ENCODE results near the gene IGSF9.

IGSF9 gene

DNA sequence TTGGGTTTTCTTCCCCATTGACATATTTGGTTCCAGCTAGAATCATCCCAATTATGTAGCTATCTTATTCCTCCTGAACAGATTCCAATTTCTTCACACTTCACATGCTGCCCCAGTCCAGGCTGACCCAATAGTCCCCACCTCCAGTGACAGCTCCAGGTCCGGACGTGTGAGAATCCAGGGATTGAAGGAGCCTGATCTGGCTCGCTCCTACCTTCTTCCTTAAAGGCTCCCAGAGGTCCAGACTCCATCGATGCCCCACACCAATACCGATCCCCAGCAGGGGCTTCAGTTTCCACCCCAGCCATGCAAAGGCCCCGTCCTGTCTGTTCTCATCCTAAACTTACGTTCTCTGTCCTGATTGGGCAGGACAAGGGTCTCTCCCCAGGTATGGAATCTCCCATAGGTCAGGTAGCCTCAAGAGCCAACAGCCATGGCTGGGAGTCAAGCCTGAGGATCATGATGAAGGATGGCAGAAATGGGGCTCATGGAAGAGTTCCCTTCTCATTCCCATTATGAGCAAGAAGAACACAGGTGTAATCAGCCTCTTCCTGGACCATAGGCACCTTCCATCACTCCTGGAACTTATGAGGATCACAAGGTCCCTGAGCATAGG, 29.0 kb upstream of the IGSF9 start:
- DNase-seq (ENCODE audit: low read depth), result no peak

DNA sequence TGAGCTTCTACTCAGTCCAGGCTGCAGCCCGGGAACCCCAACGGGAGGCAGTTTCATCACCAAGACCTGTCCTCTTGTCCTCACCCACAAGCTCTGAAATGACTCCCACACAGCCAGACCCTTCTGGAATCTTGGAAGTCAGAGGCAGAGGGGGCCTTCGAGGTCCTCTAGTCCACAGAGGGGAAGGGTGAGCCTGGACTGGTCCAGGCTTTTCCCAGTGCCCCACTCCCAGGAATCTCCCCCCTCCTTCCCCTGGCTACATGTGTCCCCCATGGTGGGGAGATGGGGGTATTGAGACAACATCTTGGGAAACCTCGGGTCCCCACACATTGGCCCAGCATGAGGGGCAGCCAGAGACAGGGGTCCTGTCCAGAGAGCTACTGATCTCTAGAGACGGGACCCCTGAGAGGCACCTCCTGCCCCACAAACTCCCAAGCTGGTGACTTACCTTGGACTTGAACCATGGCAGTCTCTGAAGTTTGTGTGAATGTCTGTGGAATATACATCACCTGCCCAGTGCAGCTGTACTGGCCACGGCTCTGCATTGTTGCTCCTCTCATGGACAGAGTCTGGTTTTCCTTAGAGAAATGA, 28.0 kb upstream of the IGSF9 start:
- no peak for DNase-seq (ENCODE audit: low read depth)

DNA sequence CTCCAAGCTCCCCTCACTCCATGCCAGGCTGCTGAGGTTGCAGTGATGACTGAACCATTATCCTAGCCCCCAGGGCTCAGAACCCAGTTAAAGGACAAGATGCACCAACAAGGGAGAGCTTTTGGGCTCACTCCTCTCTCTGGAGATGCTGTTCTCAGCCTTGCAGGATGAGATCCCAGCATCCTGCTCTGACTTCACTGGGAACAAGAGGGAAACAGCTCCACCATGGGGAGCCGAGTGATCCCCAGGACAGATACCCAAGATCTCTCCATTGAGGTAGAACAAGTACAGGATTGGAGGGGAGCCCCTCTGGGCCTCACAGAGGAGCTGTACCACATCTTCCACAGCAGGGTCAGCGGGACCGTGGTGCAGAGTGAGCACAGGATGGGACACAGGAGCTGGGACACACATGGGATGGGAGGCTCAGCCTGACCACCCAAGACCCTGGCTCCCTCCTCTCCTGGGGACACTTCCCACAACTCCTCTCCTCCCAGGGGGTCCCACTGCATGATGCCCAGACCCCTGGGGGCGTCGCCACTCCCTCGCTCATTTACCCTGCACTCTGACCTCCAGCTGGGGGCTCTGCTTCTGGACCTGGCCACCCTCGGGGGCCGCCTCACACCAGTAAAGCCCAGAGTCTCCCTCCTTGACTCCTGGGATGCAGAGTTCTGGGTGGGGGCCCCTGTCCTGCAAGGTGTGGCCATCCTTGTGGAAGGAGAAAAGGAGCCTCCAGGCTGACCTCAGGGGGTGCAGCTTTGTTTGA, 27.2 kb upstream of the IGSF9 start:
- DNase-seq (ENCODE audit: low read depth), result no peak

DNA sequence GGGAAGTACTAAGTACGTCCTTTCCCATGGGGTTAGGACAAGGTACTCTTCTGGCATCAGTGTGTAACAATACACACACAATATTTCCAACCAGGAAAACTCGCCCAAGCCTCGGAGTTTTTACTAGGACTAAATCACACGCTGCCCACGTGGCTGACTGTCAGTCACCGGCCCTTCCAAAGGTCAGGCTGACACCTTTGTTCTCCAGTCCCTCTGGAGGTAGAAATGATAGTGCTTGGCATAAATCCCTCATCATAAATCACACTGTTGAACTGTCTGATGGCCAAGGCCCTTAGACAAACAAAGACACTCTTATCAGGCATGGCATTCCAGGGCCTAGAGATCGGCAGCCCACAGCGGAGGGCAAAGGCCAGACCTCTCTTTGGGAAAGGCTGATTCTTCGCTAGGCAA, 25.5 kb upstream of the IGSF9 start:
- DNase-seq (ENCODE audit: low read depth), result no peak

DNA sequence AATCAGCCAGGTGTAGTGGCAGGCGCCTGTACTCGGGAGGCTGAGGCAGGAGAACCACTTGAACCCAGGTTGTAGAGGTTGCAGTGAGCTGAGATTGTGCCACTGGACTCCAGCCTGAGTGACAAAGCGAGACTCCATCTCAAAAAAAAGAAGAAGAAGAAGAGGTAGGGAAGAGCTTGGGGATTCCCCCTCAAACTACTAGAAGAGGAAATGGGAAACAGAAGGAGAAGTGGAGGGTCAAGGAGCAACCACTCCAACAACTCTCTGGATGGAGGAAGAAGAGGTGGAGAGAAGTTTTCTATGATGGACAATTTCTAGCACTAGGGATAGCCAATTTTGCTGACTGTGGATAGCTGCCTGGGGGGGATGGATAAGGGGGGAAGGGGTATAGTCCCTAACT, 23.5 kb upstream of the IGSF9 start:
- no peak for DNase-seq (ENCODE audit: low read depth)

DNA sequence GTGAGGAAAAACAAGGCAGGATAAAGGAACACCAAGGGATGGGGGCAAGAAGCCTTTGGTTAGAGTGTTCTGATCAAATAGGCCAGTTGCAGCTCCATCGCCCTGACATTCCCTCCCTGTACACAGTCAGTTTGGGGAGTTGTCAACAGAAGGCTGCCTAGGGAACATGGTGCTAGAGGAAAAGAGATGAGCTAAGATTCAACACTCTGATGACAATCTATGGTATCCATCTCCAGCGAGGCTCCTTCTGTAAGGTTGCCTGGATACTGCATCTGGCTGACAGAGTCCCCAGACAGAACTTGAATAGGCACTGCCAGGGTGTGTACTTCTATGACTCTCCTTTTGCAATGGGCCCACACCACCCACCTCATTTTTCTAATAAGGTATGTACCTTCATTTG, 19.9 kb upstream of the IGSF9 start:
- no peak for DNase-seq (ENCODE audit: low read depth)

DNA sequence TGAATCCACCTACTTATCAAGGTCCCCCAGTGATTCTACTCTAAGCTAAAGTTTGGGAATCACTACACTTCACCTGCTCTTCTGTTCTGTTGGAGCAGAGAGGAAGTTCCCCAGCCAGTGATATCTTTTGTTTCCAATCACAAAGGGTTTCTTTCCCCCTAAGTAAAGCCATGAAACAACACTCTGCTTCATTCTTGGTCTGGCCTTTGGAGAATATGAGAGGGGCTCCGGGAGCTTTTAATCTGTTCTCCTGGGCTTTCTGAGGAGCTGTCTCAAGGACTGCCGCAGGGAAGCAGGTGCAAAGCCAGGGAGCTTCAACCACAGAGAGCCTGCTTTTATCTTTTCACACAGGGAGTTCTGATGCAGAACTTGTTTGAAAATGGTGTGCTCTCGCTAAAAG, 18.7 kb upstream of the IGSF9 start:
- DNase-seq (ENCODE audit: low read depth), result no peak

DNA sequence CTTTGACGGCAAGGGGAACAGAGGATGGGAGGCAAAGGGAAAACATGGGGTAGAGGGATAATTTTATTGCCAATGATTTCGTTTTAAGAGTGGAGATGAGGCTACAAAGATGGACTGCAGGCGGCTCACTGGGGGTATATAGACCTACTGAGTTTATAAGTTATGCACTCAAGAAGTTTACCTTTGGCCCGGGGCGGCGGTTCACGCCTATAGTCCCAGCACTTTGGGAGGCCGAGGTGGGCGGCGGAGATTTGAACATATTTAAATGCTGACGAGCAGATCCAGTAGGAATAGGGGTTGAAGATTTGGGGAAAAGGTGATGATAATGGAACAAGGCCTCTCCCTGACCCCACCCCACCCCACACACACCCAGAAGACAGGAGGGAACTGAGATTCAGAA, 16.8 kb upstream of the IGSF9 start:
- DNase-seq (ENCODE audit: low read depth), result no peak

DNA sequence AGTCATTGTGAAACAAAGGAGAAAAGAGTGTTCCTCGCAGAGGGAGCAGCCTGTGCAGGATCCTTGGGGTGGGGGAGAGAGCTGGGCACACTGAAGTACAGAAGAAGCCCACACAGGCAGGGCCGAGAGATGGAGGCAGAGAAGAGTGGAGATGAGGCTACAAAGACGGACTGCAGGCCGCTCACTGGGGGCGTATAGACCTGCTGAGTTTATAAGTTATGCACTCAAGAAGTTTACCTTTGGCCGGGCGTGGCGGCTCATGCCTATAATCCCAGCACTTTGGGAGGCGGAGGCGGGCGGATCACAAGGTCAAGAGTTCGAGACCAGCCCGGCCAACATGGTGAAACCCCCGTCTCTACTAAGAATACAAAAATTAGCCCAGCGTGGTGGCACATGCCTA, 16.2 kb upstream of the IGSF9 start:
- no peak for DNase-seq (ENCODE audit: low read depth)

DNA sequence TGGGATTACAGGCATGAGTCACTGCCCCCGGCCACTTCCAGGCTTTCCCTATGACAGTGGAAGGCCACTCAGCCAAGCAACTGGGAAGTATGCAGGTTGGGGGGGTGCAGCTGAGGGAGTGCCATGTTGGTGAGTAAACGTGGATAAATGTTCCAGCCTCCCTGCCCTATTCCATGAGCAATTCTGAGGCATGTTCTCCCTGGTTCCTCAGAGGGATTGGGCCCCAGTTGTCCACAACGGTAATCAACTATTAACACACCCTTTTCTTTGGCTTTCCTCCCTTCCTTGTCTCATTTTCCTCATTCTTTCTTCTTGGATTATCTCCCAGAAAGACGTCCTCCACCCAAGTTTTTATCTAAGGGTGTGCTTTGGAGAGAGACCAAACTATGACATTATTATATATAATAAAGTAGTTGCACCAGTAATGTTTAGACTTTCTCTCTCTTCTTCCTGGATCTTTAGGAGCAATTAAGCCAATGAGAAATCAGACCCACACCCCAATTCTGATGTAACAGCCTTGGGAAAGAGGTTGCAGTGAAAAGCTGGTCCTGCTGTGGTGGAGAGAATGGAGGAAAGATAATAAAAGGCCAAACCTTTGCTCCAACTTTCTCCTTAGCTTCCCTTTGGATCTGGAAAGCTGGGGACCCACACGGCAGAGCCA, 15.4 kb upstream of the IGSF9 start:
- DNase-seq (ENCODE audit: low read depth), result no peak

DNA sequence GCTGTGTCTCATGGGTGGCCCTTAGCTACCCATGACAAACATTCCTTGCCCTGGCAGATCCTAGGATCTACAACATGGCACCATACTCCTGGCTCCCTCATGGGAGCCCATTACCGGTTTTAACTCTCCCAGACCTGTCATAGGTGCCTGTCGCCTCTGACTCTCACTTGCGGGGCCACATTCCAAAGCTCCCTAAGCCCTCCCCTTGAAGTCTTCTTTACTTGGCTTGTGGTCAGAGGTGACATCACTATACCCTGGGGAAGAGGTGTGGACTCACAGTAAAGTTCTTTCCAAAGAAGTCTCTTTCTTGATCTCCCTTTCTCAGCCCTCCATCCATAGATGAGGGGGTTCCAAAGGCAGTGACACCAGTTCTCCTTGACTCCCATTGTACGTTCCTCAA, 14.0 kb upstream of the IGSF9 start:
- DNase-seq (ENCODE audit: low read depth), result no peak

DNA sequence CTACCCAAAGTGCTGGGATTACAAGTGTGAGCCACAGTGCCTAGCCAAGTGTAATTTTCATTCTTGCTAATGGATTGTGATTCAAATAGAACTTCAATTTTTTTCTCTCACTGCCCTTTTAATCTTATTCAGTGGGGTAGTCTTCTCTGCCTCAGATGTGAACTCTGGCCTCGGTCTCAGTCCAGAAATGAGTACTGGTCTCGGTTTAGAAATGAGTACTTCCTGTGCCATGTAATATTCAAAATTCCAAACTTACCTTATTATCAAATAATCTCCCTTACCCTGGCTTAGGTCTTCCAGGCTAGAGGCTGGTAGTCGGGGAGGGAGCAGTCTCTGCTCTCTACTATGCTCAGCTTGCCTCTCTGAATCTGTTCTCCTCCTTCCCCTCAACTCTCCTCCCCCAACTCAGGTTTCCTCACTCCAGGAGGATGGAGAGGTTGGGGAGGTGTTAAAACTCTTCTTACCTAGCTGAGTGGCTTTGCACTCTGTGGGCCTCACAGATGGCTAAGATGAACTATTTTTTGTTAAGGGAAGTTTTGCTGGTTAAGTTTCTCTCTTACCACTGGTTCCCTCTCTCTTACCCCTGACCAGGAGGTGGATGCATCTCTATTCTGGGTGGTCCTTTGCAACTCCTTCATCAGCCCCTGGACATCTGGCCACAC, 13.4 kb upstream of the IGSF9 start:
- no peak for DNase-seq (ENCODE audit: low read depth)

DNA sequence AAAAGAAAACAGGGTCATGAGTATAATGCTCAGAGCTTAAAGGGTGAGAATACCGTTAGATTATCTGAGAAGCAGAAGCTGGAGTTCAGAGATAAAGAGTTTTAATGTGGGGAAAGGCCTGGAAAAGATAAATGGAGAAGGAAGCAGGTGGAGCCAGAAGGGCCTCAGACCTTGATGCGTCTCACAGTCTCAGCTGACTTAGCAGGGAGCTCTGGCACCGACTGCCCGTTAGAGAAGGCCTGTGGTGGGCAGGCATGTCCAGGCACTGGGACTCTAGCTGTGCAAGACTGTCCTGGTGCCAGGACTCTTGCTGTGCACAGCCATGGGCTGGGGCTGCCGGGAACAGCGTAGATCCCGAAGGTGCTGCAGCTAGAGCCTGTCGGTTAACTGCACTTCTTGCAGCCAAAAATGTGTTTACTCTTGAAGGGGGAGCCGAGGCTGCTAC, 12.4 kb upstream of the IGSF9 start:
- DNase-seq (ENCODE audit: low read depth), result no peak

DNA sequence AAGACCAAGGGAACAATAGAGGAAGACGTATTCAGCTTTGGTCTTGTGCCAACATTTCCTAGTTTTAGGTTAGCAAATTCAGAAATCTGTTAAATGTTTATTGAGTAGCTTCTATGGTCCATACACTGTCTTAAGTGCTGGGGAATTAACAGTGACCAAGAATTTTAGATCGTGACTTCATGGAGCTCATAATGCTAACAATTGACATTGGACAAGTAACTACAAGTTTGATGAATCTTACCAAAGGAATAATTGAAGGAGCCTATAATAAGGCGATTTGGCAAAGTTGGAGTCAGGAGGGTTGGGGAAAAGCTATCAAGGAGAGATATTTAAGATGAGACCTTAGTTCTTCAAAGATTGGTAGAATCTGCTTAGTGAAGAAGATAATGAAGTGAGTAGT, 10.0 kb upstream of the IGSF9 start:
- no peak for DNase-seq (ENCODE audit: low read depth)

DNA sequence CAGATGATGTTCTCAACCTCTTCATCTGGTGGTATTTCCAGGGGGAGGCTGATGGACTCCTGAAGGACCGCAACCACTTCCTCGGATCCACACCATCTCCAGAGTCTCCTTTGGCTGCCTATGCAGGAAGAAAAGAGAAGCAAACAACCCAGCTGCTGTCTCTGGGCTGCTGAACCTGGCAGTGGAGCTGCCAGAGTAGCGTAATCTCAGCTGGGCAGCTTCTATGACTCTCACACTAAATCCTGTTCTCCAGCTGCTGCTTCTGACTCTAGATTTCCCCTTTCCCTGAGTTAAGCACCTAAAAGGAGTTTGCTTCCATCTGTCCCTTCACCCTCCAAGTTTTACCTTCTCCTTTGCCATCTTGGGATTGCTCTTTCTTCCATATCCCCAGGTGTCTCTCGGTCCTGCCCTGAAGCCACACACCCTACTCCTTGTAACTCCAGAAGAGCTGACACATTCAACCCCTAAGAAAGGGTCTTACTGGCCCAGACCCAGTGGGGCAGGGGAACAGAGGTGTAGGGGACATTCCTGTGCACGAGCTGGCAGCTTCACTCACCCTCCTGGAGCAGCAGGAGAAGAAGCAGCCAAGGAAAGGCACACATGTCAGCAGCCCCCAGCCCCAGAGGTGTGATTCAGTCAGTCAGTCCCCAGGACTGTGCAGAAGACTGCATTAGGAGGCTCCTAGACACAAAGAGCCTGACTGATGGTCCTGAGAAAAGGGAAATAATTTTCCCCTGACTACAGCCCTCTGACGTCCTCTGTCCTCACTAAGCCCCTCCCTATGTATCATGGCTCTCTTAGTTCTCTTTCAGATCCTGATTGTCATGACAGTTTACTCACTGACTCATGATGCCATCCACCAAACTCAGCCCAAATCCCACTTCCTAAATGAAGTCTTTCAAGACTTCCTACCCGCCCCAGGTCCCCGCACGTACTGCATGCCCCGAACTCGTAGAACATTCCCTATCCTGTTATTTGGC, 8.4 kb upstream of the IGSF9 start, which contains the start of gene SLAMF9:
Gene SLAMF9, minus strand, starts transcription at position 702 of the 980 bp plus-strand sequence. Its CDS starts 100 bp downstream, at position 602.
- DNase-seq (ENCODE audit: low read depth), result no peak

DNA sequence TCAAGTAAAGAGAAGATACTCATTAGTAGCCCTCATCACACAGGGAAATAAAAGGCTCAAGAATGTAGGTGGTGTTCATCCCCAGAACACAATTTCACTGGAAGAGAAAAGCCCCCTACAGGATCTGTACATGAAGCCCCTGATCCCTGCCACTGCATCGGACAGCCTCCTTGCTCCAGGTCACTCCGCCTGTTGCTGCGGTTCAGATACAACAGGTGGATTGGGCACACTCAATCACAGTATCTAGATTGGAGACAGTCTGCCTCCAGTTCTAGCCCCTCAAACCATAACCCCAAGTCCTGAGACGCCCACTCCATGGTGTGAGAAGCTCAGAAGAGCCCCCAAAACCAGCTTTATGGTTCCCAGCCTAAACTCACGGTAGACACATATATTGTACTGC, 7.5 kb upstream of the IGSF9 start:
- no peak for DNase-seq (ENCODE audit: low read depth)

DNA sequence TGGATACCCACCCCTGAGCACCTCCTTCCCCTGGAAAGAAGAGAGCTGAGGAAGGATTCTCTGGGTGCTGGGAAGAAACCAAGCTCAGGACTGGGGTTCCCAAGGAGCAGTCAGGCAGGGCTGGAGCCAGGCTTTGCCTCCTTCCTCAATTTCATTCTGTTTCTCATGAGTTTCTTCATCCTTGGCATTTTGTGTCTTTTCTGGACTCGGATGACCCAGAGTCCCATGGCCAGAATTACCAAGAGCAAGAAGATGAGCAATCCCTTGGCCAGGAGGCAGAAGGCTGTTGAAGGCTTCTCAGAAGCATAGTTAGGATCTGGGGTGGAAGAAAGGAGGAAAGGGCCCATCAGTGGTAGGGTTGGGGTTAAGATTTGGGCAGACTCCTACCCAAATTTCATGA, 6.1 kb upstream of the IGSF9 start:
- DNase-seq (ENCODE audit: low read depth), result no peak

DNA sequence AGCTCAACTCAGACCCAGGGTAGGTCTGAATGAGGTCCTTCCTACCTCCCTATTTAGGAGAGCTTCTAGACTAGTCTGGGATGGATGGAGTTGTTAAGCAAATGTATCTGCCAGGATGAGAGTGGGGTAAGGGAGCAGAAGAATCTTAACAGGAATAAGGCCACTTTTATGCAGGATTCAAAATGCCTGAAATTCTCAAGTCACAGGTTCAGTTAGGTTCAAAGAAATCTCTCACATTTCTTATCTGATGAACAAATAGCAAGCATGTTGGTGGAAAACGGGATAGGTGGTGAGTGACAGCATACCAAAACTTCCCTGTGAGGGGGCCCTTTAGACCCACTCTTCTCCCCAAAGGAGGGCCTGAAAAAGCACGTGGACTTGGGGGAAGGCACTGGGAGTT, 5.6 kb upstream of the IGSF9 start:
- no peak for DNase-seq (ENCODE audit: low read depth)

DNA sequence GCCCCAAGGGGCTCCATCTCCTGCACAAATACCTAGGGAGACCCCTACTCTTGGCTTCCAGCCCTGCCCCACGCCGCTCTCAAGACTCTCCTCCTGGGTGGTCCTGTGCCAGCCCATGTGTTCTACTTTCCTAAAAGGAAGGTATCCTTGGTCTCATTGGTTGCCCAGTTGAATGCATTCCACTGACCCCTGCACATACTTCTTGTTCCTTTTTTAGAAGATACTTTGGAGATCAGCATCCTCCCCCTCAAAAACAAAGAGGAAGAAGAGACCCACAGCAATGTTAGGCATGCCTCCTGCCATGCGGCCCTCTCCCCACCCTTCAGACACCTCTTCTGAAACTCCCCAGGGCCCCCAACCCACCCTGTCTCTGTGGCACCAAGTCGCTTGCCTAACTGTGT, 4.6 kb upstream of the IGSF9 start:
- no peak for DNase-seq (ENCODE audit: low read depth)

DNA sequence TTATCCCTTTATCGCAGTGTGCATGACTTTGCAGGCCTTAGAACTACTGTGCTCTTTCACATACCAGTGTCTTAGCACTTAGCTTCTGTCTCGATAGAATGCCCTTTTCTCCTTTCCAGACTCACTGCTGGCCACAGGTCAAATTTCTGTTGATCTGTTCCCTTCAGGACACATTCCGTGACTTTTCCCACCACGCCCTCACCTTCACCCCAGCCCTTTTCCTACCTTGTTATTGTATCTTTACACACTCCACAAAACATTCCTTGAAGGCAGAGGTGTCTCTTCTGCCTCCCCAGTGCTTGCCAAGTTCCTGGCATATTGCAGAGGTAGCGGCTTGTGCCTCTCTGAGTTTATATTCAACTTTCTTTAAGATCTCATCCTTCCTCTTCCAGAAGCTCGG, 3.7 kb upstream of the IGSF9 start:
- no peak for DNase-seq (ENCODE audit: low read depth)

DNA sequence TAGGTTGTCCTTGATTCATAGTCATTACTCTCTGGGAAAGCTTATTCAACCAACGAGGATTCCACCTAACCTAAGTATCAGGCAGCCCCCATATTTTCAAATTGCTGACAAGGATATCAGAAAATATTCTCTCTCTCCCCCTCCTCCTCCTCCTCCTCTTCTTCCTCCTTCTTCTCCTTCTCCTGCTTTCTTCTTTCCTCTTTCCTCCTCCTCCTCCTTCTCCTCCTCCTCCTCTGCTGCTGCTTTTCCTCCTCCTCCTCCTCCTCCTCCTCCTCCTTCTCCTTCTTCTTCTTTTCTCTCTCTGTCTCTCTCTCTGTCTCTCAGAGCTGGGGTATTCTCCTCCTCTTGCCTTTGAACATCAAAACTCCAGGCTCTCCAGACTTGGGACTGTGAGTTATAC, 2.5 kb upstream of the IGSF9 start:
- DNase-seq (ENCODE audit: low read depth), result no peak

All from activated T-cell treated with anti-CD3 and anti-CD28 coated beads for 1 hour (primary cell).